ENCODE measurements around the gene RPL7A.

Gene RPL7A

DNA sequence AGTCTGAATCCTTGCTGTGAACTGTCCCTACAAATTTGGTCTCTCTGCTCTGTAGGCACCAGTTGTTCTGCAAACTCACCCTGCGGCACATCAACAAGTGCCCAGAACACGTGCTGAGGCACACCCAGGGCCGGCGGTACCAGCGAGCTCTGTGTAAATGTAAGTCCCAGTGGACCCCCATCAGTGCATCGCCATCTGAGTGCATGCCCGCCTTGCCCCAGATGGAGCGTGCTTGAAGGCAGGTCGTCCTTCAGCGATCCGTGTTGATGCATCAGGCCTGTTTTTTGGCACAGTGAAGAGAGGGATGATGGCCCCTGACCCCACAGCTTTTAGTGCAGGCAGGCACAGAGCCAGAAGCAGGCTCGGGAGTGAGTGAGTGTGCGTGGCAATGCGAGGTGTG is 9.6 kb downstream of the RPL7A start:
- Histone ChIP-seq H3K4me3 (ENCODE audit: low read depth, low read length) (no peak overlapping the region), H3K79me2 (ENCODE audit: control insufficient read depth, insufficient read depth, low read length, unreplicated experiment) (peaks cover 18% of the 10 kb centered on the region), H3K27ac (ENCODE audit: low read depth, low read length) (no peak overlapping the region)

GRCh38 chr9:133359399-133360175 is 11.6 kb downstream of the RPL7A start:
- Histone ChIP-seq H3K79me2 (ENCODE audit: control insufficient read depth, insufficient read depth, low read length, unreplicated experiment) (peaks cover 22% of the 10 kb centered on the region), H3K27me3 (ENCODE audit: insufficient read depth, low read length) (no peaks in the 10 kb centered on the region), H3K27ac (ENCODE audit: low read depth, low read length) (no peak overlapping the region), H3K4me3 (ENCODE audit: low read depth, low read length) (no peak overlapping the region), H3K4me1 (ENCODE audit: control insufficient read depth, insufficient read depth, low read length, unreplicated experiment) (peaks cover 18% of the 10 kb centered on the region), H2AFZ (ENCODE audit: low read length, unreplicated experiment) (no peak overlapping the region), H3K36me3 (ENCODE audit: insufficient read depth, low read length) (peaks cover 12% of the 10 kb centered on the region; the same call in 1 of the 2 replicates)

More for the DNA sequence above, 9.6 kb downstream of the RPL7A start:
- H2AFZ ChIP-seq (ENCODE audit: low read length, unreplicated experiment), result no peak overlapping the region
- peaks cover 18% of the 10 kb centered on the region for H3K4me1 ChIP-seq (ENCODE audit: control insufficient read depth, insufficient read depth, low read length, unreplicated experiment)
- no peaks in the 10 kb centered on the region for H3K27me3 ChIP-seq (ENCODE audit: insufficient read depth, low read length)
- peaks cover 6% of the 10 kb centered on the region; the same call in 1 of the 2 replicates for H3K36me3 ChIP-seq (ENCODE audit: insufficient read depth, low read length)

GRCh38 chr9:133360400-133361393 is 12.7 kb downstream of the RPL7A start:
- Histone ChIP-seq H3K4me3 (ENCODE audit: low read depth, low read length) (no peak overlapping the region), H3K79me2 (ENCODE audit: control insufficient read depth, insufficient read depth, low read length, unreplicated experiment) (peaks cover 27% of the 10 kb centered on the region), H3K27me3 (ENCODE audit: insufficient read depth, low read length) (no peaks in the 10 kb centered on the region), H3K4me1 (ENCODE audit: control insufficient read depth, insufficient read depth, low read length, unreplicated experiment) (peaks cover 8% of the 10 kb centered on the region), H3K36me3 (ENCODE audit: insufficient read depth, low read length) (peaks cover 18% of the 10 kb centered on the region), H2AFZ (ENCODE audit: low read length, unreplicated experiment) (no peak overlapping the region), H3K27ac (ENCODE audit: low read depth, low read length) (no peak overlapping the region)

GRCh38 chr9:133361507-133362092 is 13.6 kb downstream of the RPL7A start:
- H3K27ac ChIP-seq (ENCODE audit: low read depth, low read length), result no peak overlapping the region

GRCh38 chr9:133362359-133363044 is 14.5 kb downstream of the RPL7A start:
- Histone ChIP-seq H3K4me3 (ENCODE audit: low read depth, low read length) (no peak overlapping the region), H3K36me3 (ENCODE audit: insufficient read depth, low read length) (peaks cover 31% of the 10 kb centered on the region), H3K27me3 (ENCODE audit: insufficient read depth, low read length) (no peaks in the 10 kb centered on the region), H2AFZ (ENCODE audit: low read length, unreplicated experiment) (no peak overlapping the region), H3K79me2 (ENCODE audit: control insufficient read depth, insufficient read depth, low read length, unreplicated experiment) (peaks cover 37% of the 10 kb centered on the region), H3K27ac (ENCODE audit: low read depth, low read length) (no peak overlapping the region), H3K4me1 (ENCODE audit: control insufficient read depth, insufficient read depth, low read length, unreplicated experiment) (peaks cover 2% of the 10 kb centered on the region)

More at GRCh38 chr9:133361507-133362092, 13.6 kb downstream of the RPL7A start:
- H2AFZ ChIP-seq (ENCODE audit: low read length, unreplicated experiment), result no peak overlapping the region
- peaks cover 36% of the 10 kb centered on the region for H3K79me2 ChIP-seq (ENCODE audit: control insufficient read depth, insufficient read depth, low read length, unreplicated experiment)
- H3K36me3 ChIP-seq (ENCODE audit: insufficient read depth, low read length), result peaks cover 25% of the 10 kb centered on the region
- H3K4me3 ChIP-seq (ENCODE audit: low read depth, low read length), result no peak overlapping the region
- H3K27me3 ChIP-seq (ENCODE audit: insufficient read depth, low read length), result no peaks in the 10 kb centered on the region
- H3K4me1 ChIP-seq (ENCODE audit: control insufficient read depth, insufficient read depth, low read length, unreplicated experiment), result peaks cover 8% of the 10 kb centered on the region

DNA sequence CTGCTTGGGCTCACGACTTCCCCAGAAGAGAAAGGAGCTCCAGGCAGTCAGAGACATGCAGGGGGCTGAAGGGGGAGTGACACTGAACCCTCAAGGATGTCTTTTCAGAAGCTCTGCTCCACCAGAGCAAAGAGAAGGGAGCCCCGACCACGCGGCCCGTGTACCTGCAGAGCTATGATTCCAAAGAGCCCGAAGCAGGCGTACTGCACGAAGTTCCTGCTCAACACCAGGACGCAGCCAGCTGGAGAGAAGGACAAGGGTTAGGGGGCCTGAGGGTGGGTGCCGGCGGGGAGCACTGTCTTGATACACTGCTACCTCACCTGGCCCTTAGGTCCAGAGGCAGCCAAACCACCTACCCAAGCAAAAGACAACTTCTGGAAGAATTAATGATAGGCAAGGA is 18.4 kb downstream of the RPL7A start:
- Histone ChIP-seq H3K36me3 (ENCODE audit: insufficient read depth, low read length) (peaks cover 31% of the 10 kb centered on the region), H3K79me2 (ENCODE audit: control insufficient read depth, insufficient read depth, low read length, unreplicated experiment) (peaks cover 73% of the 10 kb centered on the region), H3K27me3 (ENCODE audit: insufficient read depth, low read length) (no peaks in the 10 kb centered on the region), H3K27ac (ENCODE audit: low read depth, low read length) (no peak overlapping the region), H2AFZ (ENCODE audit: low read length, unreplicated experiment) (no peak overlapping the region), H3K4me1 (ENCODE audit: control insufficient read depth, insufficient read depth, low read length, unreplicated experiment) (peaks cover 27% of the 10 kb centered on the region), H3K4me3 (ENCODE audit: low read depth, low read length) (no peak overlapping the region)

DNA sequence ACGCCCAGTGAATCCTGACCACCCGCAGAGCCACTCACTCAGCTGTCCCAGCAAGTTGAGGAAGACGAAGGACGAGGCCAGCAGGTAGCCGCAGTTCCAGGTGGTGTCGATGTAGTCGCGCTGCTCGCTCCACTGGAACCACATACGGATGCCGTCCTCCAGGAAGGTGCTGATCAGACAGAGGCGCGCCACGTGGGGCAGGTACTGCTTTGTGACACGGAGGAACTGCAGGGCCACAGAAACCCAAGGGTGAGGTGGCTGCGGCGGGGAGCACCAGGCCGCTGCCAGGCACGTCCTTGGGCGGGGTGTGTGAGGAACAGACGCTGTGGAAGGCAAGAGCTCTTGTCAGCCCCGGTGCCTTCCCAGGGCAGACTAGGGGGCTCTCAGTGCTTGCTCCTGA is 19.2 kb downstream of the RPL7A start:
- no peak overlapping the region for H2AFZ ChIP-seq (ENCODE audit: low read length, unreplicated experiment)
- H3K4me3 ChIP-seq (ENCODE audit: low read depth, low read length), result no peak overlapping the region
- peaks cover 81% of the 10 kb centered on the region for H3K79me2 ChIP-seq (ENCODE audit: control insufficient read depth, insufficient read depth, low read length, unreplicated experiment)
- H3K27me3 ChIP-seq (ENCODE audit: insufficient read depth, low read length), result no peaks in the 10 kb centered on the region
- H3K36me3 ChIP-seq (ENCODE audit: insufficient read depth, low read length), result peaks cover 27% of the 10 kb centered on the region
- H3K4me1 ChIP-seq (ENCODE audit: control insufficient read depth, insufficient read depth, low read length, unreplicated experiment), result peaks cover 35% of the 10 kb centered on the region
- H3K27ac ChIP-seq (ENCODE audit: low read depth, low read length), result no peak overlapping the region

DNA sequence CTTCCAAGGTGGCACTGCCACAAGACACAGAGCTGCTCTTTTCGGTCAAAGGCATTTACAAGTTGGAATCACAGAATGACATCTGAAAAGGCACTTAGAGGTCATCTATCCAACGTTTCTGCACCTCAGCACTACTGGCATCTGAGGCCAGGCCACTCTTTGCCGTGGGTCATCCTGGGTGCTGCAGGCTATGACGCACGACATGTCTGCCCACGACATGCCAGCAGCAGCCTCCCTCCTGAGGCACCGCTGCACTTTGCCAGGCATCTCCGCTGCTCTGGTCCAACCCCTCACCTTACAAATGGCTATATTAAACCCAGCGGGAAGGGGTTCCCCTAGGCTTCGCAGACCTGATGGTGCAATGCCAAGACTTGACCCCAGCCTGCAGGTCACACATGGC is 19.8 kb downstream of the RPL7A start:
- Histone ChIP-seq H3K36me3 (ENCODE audit: insufficient read depth, low read length) (peaks cover 25% of the 10 kb centered on the region), H2AFZ (ENCODE audit: low read length, unreplicated experiment) (no peak overlapping the region), H3K79me2 (ENCODE audit: control insufficient read depth, insufficient read depth, low read length, unreplicated experiment) (peaks cover 87% of the 10 kb centered on the region), H3K4me1 (ENCODE audit: control insufficient read depth, insufficient read depth, low read length, unreplicated experiment) (peaks cover 40% of the 10 kb centered on the region), H3K27ac (ENCODE audit: low read depth, low read length) (no peak overlapping the region), H3K4me3 (ENCODE audit: low read depth, low read length) (no peak overlapping the region), H3K27me3 (ENCODE audit: insufficient read depth, low read length) (no peaks in the 10 kb centered on the region)

GRCh38 chr9:133368249-133368881 is 20.3 kb downstream of the RPL7A start:
- H3K36me3 ChIP-seq (ENCODE audit: insufficient read depth, low read length), result peaks cover 21% of the 10 kb centered on the region
- H3K27ac ChIP-seq (ENCODE audit: low read depth, low read length), result no peak overlapping the region
- no peak overlapping the region for H2AFZ ChIP-seq (ENCODE audit: low read length, unreplicated experiment)
- peaks cover 89% of the 10 kb centered on the region for H3K79me2 ChIP-seq (ENCODE audit: control insufficient read depth, insufficient read depth, low read length, unreplicated experiment)
- H3K27me3 ChIP-seq (ENCODE audit: insufficient read depth, low read length), result no peaks in the 10 kb centered on the region
- H3K4me3 ChIP-seq (ENCODE audit: low read depth, low read length), result no peak overlapping the region
- peaks cover 43% of the 10 kb centered on the region for H3K4me1 ChIP-seq (ENCODE audit: control insufficient read depth, insufficient read depth, low read length, unreplicated experiment)

All from ACC112 (cell line).